Activated naive CD8-positive, alpha-beta T cell treated with anti-CD3 and anti-CD28 coated beads for 36 hours (primary cell): ENCODE measurements around the gene TESK2. TPM values are rescaled to one million over a fixed set of nuclear protein-coding genes. Genes with fewer than 3 reads are reported as not detected.
"Not testable (repeated sequence)": the region's sequence is repeated elsewhere in the genome, so short reads cannot be mapped to it uniquely, and the experiment has no call there.

ENCODE experiments used
- DNase-seq: peaks from one replicate; pipeline ENCODE4 v3.0.0; 2021
- H3K27ac Mint-ChIP-seq: one replicate; pipeline ENCODE4 v1.8.0; 2022; ENCODE audit warnings: mild to moderate bottlenecking, moderate library complexity, mixed read lengths
- H3K27me3 Mint-ChIP-seq: one replicate; pipeline ENCODE4 v1.8.0; 2022; ENCODE audit warnings: mild to moderate bottlenecking, mixed read lengths
- H3K36me3 Mint-ChIP-seq: one replicate; pipeline ENCODE4 v1.8.0; 2021; ENCODE audit warnings: mild to moderate bottlenecking, mixed read lengths
- H3K4me1 Mint-ChIP-seq: one replicate; pipeline ENCODE4 v1.8.0; 2021; ENCODE audit warnings: mixed read lengths
- H3K4me3 Mint-ChIP-seq: one replicate; pipeline ENCODE4 v1.8.0; 2022; ENCODE audit warnings: mild to moderate bottlenecking, moderate library complexity, mixed read lengths
- H3K9me3 Mint-ChIP-seq: one replicate; pipeline ENCODE4 v1.8.0; 2022; ENCODE audit warnings: mixed read lengths
- total RNA-seq, 2 experiments: library from RNA; stranded (reverse); gene quantifications; one replicate each; pipeline ENCODE4 v1.2.3, GENCODE V29; 2021

The TESK2 gene
- 1 to 10 TPM; 2.4 to 2.9 TPM for total RNA-seq

- H3K4me1 Mint-ChIP-seq = peaks cover 11% of the 10 kb centered on the region
- H3K27ac Mint-ChIP-seq = no peak within 1 kb of the TSS
- H3K4me3 Mint-ChIP-seq = no peak within 1 kb of the TSS
- no peaks in the 10 kb centered on the region for H3K27me3 Mint-ChIP-seq
- H3K9me3 Mint-ChIP-seq = no peaks in the 10 kb centered on the region
- peak; percentile 94 for DNase-seq
- H3K36me3 Mint-ChIP-seq = no peaks in the 10 kb centered on the region
Observed at GRCh38 chr1:45490626-45491486, at the start of gene TESK2. Gene TESK2 (minus strand): TSS chr1:45491163. CDS start chr1:45457785, 33,378 bp downstream.

- no peak overlapping the region for H3K27ac Mint-ChIP-seq
- H3K4me1 Mint-ChIP-seq = peaks cover 9% of the 10 kb centered on the region
- H3K4me3 Mint-ChIP-seq = no peak overlapping the region
- H3K36me3 Mint-ChIP-seq = no peaks in the 10 kb centered on the region
- no peak for DNase-seq
- H3K27me3 Mint-ChIP-seq = peaks cover 3% of the 10 kb centered on the region
- H3K9me3 Mint-ChIP-seq = no peaks in the 10 kb centered on the region
Observed at GRCh38 chr1:45536886-45537285, 45.9 kb upstream of the TESK2 start.

GRCh38 chr1:45535988-45536766 lies 45.2 kb upstream of the TESK2 start:
- H3K4me3 Mint-ChIP-seq = no peak overlapping the region
- H3K4me1 Mint-ChIP-seq = peaks cover 9% of the 10 kb centered on the region
- H3K27me3 Mint-ChIP-seq = peaks cover 3% of the 10 kb centered on the region
- H3K36me3 Mint-ChIP-seq = no peaks in the 10 kb centered on the region
- no peaks in the 10 kb centered on the region for H3K9me3 Mint-ChIP-seq
- no peak for DNase-seq
- no peak overlapping the region for H3K27ac Mint-ChIP-seq

- Mint-ChIP-seq H3K4me3 (no peak overlapping the region), H3K27me3 (no peaks in the 10 kb centered on the region), H3K36me3 (no peaks in the 10 kb centered on the region), H3K9me3 (no peaks in the 10 kb centered on the region), H3K4me1 (peaks cover 8% of the 10 kb centered on the region), H3K27ac (no peak overlapping the region)
- no peak for DNase-seq
Observed at GRCh38 chr1:45531873-45532272, 40.9 kb upstream of the TESK2 start.

GRCh38 chr1:45530632-45531135 lies 39.7 kb upstream of the TESK2 start:
- no peaks in the 10 kb centered on the region for H3K9me3 Mint-ChIP-seq
- no peaks in the 10 kb centered on the region for H3K4me1 Mint-ChIP-seq
- H3K4me3 Mint-ChIP-seq = no peak overlapping the region
- H3K36me3 Mint-ChIP-seq = no peaks in the 10 kb centered on the region
- no peak for DNase-seq
- peaks cover 4% of the 10 kb centered on the region for H3K27me3 Mint-ChIP-seq
- no peak overlapping the region for H3K27ac Mint-ChIP-seq

GRCh38 chr1:45526135-45526644 lies 35.2 kb upstream of the TESK2 start:
- H3K4me1 Mint-ChIP-seq = peaks cover 23% of the 10 kb centered on the region
- no peak overlapping the region for H3K4me3 Mint-ChIP-seq
- H3K27me3 Mint-ChIP-seq = peaks cover 8% of the 10 kb centered on the region
- no peak for DNase-seq
- H3K27ac Mint-ChIP-seq = no peak overlapping the region
- peaks cover under 1% of the 10 kb centered on the region for H3K36me3 Mint-ChIP-seq
- H3K9me3 Mint-ChIP-seq = no peaks in the 10 kb centered on the region

GRCh38 chr1:45523975-45524374 lies 33.0 kb upstream of the TESK2 start:
- H3K4me3 Mint-ChIP-seq, H3K9me3 Mint-ChIP-seq, DNase-seq, H3K27ac Mint-ChIP-seq, H3K27me3 Mint-ChIP-seq: not testable (repeated sequence)
- peaks cover 14% of the 10 kb centered on the region for H3K36me3 Mint-ChIP-seq
- peaks cover 34% of the 10 kb centered on the region for H3K4me1 Mint-ChIP-seq

GRCh38 chr1:45523516-45523915 lies 32.6 kb upstream of the TESK2 start:
- not testable (repeated sequence) for DNase-seq, H3K27me3 Mint-ChIP-seq, H3K9me3 Mint-ChIP-seq
- Mint-ChIP-seq H3K4me3 (peak overlapping the region; percentile 93), H3K27ac (peak overlapping the region; percentile 19), H3K36me3 (peaks cover 18% of the 10 kb centered on the region), H3K4me1 (peaks cover 38% of the 10 kb centered on the region)

GRCh38 chr1:45522324-45523104 lies 31.6 kb upstream of the TESK2 start:
- peaks cover 8% of the 10 kb centered on the region for H3K27me3 Mint-ChIP-seq
- H3K27ac Mint-ChIP-seq = peak overlapping the region; percentile 92
- peaks cover 20% of the 10 kb centered on the region for H3K36me3 Mint-ChIP-seq
- H3K4me1 Mint-ChIP-seq = peaks cover 40% of the 10 kb centered on the region
- peak overlapping the region; percentile 93 for H3K4me3 Mint-ChIP-seq
- no peak for DNase-seq
- H3K9me3 Mint-ChIP-seq = no peaks in the 10 kb centered on the region

GRCh38 chr1:45521413-45522323 lies 30.7 kb upstream of the TESK2 start, which contains the start of gene PRDX1:
Gene PRDX1 (minus strand): TSS chr1:45521884. CDS start chr1:45519043, 2,841 bp downstream.
- peak; percentile 97 for DNase-seq
- H3K9me3 Mint-ChIP-seq = no peaks in the 10 kb centered on the region
- peak within 1 kb of the TSS; percentile 93 for H3K4me3 Mint-ChIP-seq
- H3K27me3 Mint-ChIP-seq = peaks cover 8% of the 10 kb centered on the region
- H3K27ac Mint-ChIP-seq = peak within 1 kb of the TSS; percentile 92
- peaks cover 45% of the 10 kb centered on the region for H3K4me1 Mint-ChIP-seq
- peaks cover 26% of the 10 kb centered on the region for H3K36me3 Mint-ChIP-seq

GRCh38 chr1:45519774-45520173 lies 28.8 kb upstream of the TESK2 start:
- peaks cover 52% of the 10 kb centered on the region for H3K4me1 Mint-ChIP-seq
- H3K36me3 Mint-ChIP-seq = peaks cover 41% of the 10 kb centered on the region
- H3K27ac Mint-ChIP-seq = peak overlapping the region; percentile 85
- not testable (repeated sequence) for H3K27me3 Mint-ChIP-seq, H3K9me3 Mint-ChIP-seq, DNase-seq
- H3K4me3 Mint-ChIP-seq = peak overlapping the region; percentile 93

- peaks cover 4% of the 10 kb centered on the region for H3K27me3 Mint-ChIP-seq
- peak overlapping the region; percentile 23 for H3K27ac Mint-ChIP-seq
- H3K9me3 Mint-ChIP-seq = no peaks in the 10 kb centered on the region
- peaks cover 44% of the 10 kb centered on the region for H3K36me3 Mint-ChIP-seq
- no peak for DNase-seq
- peaks cover 50% of the 10 kb centered on the region for H3K4me1 Mint-ChIP-seq
- H3K4me3 Mint-ChIP-seq = peak overlapping the region; percentile 93
Observed at GRCh38 chr1:45518910-45519309, 27.9 kb upstream of the TESK2 start.

GRCh38 chr1:45518366-45518765 lies 27.4 kb upstream of the TESK2 start:
- not testable (repeated sequence) for H3K4me3 Mint-ChIP-seq, H3K27me3 Mint-ChIP-seq, DNase-seq, H3K9me3 Mint-ChIP-seq
- H3K36me3 Mint-ChIP-seq = peaks cover 44% of the 10 kb centered on the region
- peaks cover 50% of the 10 kb centered on the region for H3K4me1 Mint-ChIP-seq
- H3K27ac Mint-ChIP-seq = peak overlapping the region; percentile 68
